ENCODE results near the gene MAP1B.
A peak's percentile ranks its signal among the peaks of the same experiment; 100 is the strongest.

The MAP1B gene

DNA sequence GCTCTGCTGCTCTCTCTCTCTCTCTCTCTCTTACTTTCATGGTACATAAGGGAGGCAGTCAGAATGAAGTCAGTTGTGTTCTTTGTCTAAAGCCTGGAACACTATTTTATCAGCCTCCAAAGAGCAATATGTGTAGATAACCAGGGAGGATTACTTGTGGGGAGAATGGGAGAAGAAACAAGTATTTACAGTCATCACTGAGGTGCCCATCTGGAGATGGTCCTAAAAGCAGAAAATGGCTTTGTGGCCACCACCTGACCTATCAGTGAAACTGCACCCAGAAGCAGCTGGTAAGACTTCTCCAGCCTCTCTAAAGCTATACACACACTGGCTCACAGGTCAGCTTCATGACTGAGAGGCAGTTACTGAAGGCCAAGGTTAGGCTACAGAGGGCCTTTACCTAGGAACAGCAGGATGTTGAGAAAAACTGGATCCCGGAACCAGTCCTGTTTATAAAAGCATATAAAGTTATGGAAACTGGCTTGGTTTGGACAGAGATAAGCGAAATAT is 137.6 kb downstream of the MAP1B start:
- Histone ChIP-seq H3K9ac (no peak overlapping the region), H4K20me1 (ENCODE audit: insufficient read depth) (peaks cover 7% of the 10 kb centered on the region; the same call in 1 of the 2 replicates), H3K4me1 (ENCODE audit: low read depth, poor library complexity, severe bottlenecking) (peaks cover 33% of the 10 kb centered on the region)

DNA sequence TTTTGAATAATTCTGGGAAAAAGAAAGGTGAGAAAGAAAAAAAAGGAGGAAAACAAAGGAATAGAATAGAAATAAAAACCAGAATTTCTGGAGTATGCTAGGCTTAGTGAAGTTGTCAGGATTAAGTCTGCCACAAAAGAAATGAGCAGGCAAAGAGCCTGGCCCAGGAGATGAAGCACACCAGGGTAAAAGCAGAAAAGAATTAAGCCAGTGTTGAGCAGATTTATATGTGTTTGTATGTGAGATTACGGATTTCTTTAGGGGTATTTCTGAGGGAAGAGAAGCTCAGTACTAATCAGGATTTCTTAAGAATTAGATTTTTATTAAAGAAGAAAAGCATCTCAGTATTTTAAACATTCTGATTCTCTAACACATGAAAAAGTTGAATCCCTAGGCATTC is 138.3 kb downstream of the MAP1B start:
- Histone ChIP-seq H3K36me3 (ENCODE audit: insufficient read depth) (no peaks in the 10 kb centered on the region), H3K4me1 (ENCODE audit: low read depth, poor library complexity, severe bottlenecking) (peaks cover 33% of the 10 kb centered on the region), H3K27me3 (ENCODE audit: insufficient read depth, low read depth) (no peaks in the 10 kb centered on the region), H3K9ac (no peak overlapping the region), H3K79me2 (ENCODE audit: insufficient read depth, low read depth) (no peaks in the 10 kb centered on the region), H3K4me3 (IDR thresholded peaks at IDR 0.05; ENCODE audit: insufficient read depth, low read depth, low read length) (no peak overlapping the region), H4K20me1 (ENCODE audit: insufficient read depth) (peaks cover 7% of the 10 kb centered on the region; the same call in 1 of the 2 replicates), H3K27ac (no peak overlapping the region), H3K4me2 (no peak overlapping the region), H2AFZ (ENCODE audit: low read depth) (no peak overlapping the region)
- TF ChIP-seq, protein P1, sequence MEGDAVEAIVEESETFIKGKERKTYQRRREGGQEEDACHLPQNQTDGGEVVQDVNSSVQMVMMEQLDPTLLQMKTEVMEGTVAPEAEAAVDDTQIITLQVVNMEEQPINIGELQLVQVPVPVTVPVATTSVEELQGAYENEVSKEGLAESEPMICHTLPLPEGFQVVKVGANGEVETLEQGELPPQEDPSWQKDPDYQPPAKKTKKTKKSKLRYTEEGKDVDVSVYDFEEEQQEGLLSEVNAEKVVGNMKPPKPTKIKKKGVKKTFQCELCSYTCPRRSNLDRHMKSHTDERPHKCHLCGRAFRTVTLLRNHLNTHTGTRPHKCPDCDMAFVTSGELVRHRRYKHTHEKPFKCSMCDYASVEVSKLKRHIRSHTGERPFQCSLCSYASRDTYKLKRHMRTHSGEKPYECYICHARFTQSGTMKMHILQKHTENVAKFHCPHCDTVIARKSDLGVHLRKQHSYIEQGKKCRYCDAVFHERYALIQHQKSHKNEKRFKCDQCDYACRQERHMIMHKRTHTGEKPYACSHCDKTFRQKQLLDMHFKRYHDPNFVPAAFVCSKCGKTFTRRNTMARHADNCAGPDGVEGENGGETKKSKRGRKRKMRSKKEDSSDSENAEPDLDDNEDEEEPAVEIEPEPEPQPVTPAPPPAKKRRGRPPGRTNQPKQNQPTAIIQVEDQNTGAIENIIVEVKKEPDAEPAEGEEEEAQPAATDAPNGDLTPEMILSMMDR (conservative IDR thresholded peaks at IDR 0.05; ENCODE audit: low read depth, low read length) = no peak

More for the DNA sequence above, 137.6 kb downstream of the MAP1B start:
- TF ChIP-seq, protein P1 (conservative IDR thresholded peaks at IDR 0.05; ENCODE audit: low read depth, low read length) = peak; percentile 54; the same call in 1 of the 2 replicates
- H3K27ac ChIP-seq = no peak overlapping the region
- H2AFZ ChIP-seq (ENCODE audit: low read depth) = no peak overlapping the region
- H3K4me2 ChIP-seq = no peak overlapping the region
- H3K79me2 ChIP-seq (ENCODE audit: insufficient read depth, low read depth) = no peaks in the 10 kb centered on the region
- no peaks in the 10 kb centered on the region for H3K27me3 ChIP-seq (ENCODE audit: insufficient read depth, low read depth)
- no peak overlapping the region for H3K4me3 ChIP-seq (IDR thresholded peaks at IDR 0.05; ENCODE audit: insufficient read depth, low read depth, low read length)
- H3K36me3 ChIP-seq (ENCODE audit: insufficient read depth) = no peaks in the 10 kb centered on the region

DNA sequence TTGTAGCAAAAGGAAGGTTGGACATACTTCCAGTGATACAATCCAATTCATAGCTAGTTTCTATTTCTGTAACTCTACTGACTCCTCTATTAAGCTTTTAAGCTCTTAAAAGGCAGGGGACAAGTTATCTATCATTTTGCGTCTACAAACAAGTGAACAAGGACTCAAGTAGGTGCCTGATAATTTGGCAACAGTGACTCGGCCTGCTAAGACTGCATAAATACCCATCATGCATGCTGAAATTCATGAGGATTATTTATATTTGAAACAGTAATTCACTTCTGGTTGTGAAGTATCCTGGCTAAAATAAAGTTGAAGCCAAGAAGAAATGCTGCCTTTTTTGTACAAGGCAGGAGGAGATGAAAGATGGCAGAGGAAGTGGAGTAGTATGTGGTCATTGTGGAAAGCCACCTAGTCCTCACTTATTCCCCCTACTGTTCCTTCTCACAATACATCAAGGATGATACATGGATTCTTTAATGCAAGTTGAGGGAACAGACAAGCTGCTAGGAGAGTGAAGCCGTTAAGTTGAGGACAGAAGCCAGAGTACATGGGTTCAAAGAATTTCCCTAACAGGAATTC is 138.8 kb downstream of the MAP1B start:
- H3K27me3 ChIP-seq (ENCODE audit: insufficient read depth, low read depth) = no peaks in the 10 kb centered on the region
- no peak overlapping the region for H3K4me2 ChIP-seq
- TF ChIP-seq, protein P1 (conservative IDR thresholded peaks at IDR 0.05; ENCODE audit: low read depth, low read length) = peak; percentile 41; the same call in 1 of the 2 replicates
- H3K36me3 ChIP-seq (ENCODE audit: insufficient read depth) = no peaks in the 10 kb centered on the region
- H3K4me1 ChIP-seq (ENCODE audit: low read depth, poor library complexity, severe bottlenecking) = peaks cover 33% of the 10 kb centered on the region
- H3K4me3 ChIP-seq (IDR thresholded peaks at IDR 0.05; ENCODE audit: insufficient read depth, low read depth, low read length) = no peak overlapping the region
- no peak overlapping the region for H3K27ac ChIP-seq
- H3K79me2 ChIP-seq (ENCODE audit: insufficient read depth, low read depth) = no peaks in the 10 kb centered on the region
- no peak overlapping the region for H3K9ac ChIP-seq
- no peak overlapping the region for H2AFZ ChIP-seq (ENCODE audit: low read depth)
- H4K20me1 ChIP-seq (ENCODE audit: insufficient read depth) = peaks cover 7% of the 10 kb centered on the region; the same call in 1 of the 2 replicates

DNA sequence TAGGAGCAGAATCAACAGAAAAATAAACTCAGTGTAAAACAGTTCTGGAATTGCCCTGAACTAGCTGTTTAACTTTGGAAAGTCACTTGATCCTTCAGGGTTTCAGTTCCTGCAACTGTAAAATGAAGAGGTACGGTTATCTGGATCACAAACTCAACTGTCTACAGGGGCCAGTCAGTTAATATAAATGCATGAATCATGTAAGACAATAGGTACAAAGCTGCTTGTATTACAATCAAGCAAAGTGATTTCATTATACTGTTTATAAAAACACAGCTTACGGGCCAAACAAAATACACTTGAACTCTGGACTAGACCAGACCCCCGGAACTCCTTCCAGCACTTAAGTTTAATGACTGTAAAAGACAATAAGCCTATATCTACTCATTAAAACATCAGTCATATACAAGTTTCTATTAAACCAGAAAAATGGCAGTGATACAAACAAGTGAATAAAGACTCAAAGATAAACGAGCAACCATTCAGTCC is 139.7 kb downstream of the MAP1B start:
- Histone ChIP-seq H2AFZ (ENCODE audit: low read depth) (no peak overlapping the region), H3K4me2 (no peak overlapping the region), H3K27me3 (ENCODE audit: insufficient read depth, low read depth) (no peaks in the 10 kb centered on the region), H3K79me2 (ENCODE audit: insufficient read depth, low read depth) (no peaks in the 10 kb centered on the region), H3K4me3 (IDR thresholded peaks at IDR 0.05; ENCODE audit: insufficient read depth, low read depth, low read length) (no peak overlapping the region), H4K20me1 (ENCODE audit: insufficient read depth) (peaks cover 7% of the 10 kb centered on the region; the same call in 1 of the 2 replicates), H3K27ac (no peak overlapping the region), H3K4me1 (ENCODE audit: low read depth, poor library complexity, severe bottlenecking) (peaks cover 33% of the 10 kb centered on the region), H3K9ac (no peak overlapping the region), H3K36me3 (ENCODE audit: insufficient read depth) (no peaks in the 10 kb centered on the region)
- TF ChIP-seq, protein P1 (conservative IDR thresholded peaks at IDR 0.05; ENCODE audit: low read depth, low read length) = no peak
